MM.1S (cell line): ENCODE results near the gene STARD9.

ENCODE experiments used
- DNase-seq: peaks from one replicate; pipeline ENCODE4 v3.0.0-alpha.2; 2015
- H2AFZ ChIP-seq: fragments of 300-600 bp; sonication (generic); 2 replicates; pipeline ENCODE4 v1.6.0; 2016; ENCODE audit warnings: antibody characterized with exemption, low read length
- H3F3A ChIP-seq: fragments of 300-600 bp; sonication (generic); 2 replicates; pipeline ENCODE4 v1.6.1; 2016; ENCODE audit warnings: mild to moderate bottlenecking, antibody characterized with exemption, low read length, moderate library complexity, mixed read lengths; ENCODE audit not compliant: insufficient read depth
- H3K27ac ChIP-seq: fragments of 300-600 bp; sonication (generic); 2 replicates; pipeline ENCODE4 v1.5.1; 2016; ENCODE audit warnings: mild to moderate bottlenecking, low read length
- H3K27me3 ChIP-seq: fragments of 300-600 bp; sonication (generic); replicated peaks from 2 replicates; pipeline ENCODE4 v1.6.0; 2016; ENCODE audit warnings: low read length; ENCODE audit not compliant: insufficient read depth
- H3K36me3 ChIP-seq: fragments of 300-600 bp; sonication (generic); replicated peaks from 2 replicates; pipeline ENCODE4 v1.6.1; 2016; ENCODE audit warnings: mild to moderate bottlenecking, low read length, mixed read lengths; ENCODE audit not compliant: insufficient read depth
- H3K4me1 ChIP-seq: fragments of 300-600 bp; sonication (generic); 2 replicates; pipeline ENCODE4 v1.6.1; 2016; ENCODE audit warnings: low read length, mixed read lengths
- H3K4me2 ChIP-seq: fragments of 300-600 bp; sonication (generic); 2 replicates; pipeline ENCODE4 v1.6.0; 2016; ENCODE audit warnings: low read depth, low read length
- H3K4me3 ChIP-seq: fragments of 300-600 bp; sonication (generic); 2 replicates; pipeline ENCODE4 v1.5.1; 2016; ENCODE audit warnings: low read length, mixed read lengths
- H3K79me2 ChIP-seq: fragments of 300-600 bp; sonication (generic); 2 replicates; pipeline ENCODE4 v1.6.1; 2016; ENCODE audit warnings: mixed run types, low read length, mixed read lengths
- H3K9ac ChIP-seq: fragments of 300-600 bp; sonication (generic); 2 replicates; pipeline ENCODE4 v1.6.1; 2016; ENCODE audit warnings: low read length, mixed read lengths
- H3K9me2 ChIP-seq: fragments of 300-600 bp; sonication (generic); replicated peaks from 2 replicates; pipeline ENCODE4 v1.6.1; 2016; ENCODE audit warnings: mild to moderate bottlenecking, low read length, mixed read lengths; ENCODE audit not compliant: insufficient read depth
- H3K9me3 ChIP-seq: fragments of 300-600 bp; sonication (generic); replicated peaks from 2 replicates; pipeline ENCODE4 v1.6.1; 2016; ENCODE audit warnings: mild to moderate bottlenecking, low read length, mixed read lengths; ENCODE audit not compliant: insufficient read depth
- H4K20me1 ChIP-seq: fragments of 300-600 bp; sonication (generic); 2 replicates; pipeline ENCODE4 v1.6.1; 2016; ENCODE audit warnings: mild to moderate bottlenecking, low read length, moderate library complexity, mixed read lengths; ENCODE audit not compliant: insufficient read depth
- CTCF ChIP-seq: fragments of 300-600 bp; sonication (generic); IDR thresholded peaks from 2 replicates; pipeline ENCODE4 v1.5.1; 2016; ENCODE audit warnings: antibody characterized with exemption, low read length, mixed read lengths
- EZH2 ChIP-seq: fragments of 300-600 bp; sonication (generic); optimal IDR thresholded peaks from 2 replicates; pipeline ENCODE3; 2017; ENCODE audit warnings: low read depth, mild to moderate bottlenecking, antibody characterized with exemption, low read length, mixed read lengths
- EZH2phosphoT487 ChIP-seq: fragments of 300-600 bp; sonication (generic); IDR thresholded peaks from 2 replicates; pipeline ENCODE4 v1.6.1; 2018; ENCODE audit warnings: antibody characterized with exemption, low read length

Gene STARD9

GRCh38 chr15:42608752-42609488 lies 33.5 kb downstream of the STARD9 start:
- no peaks in the 10 kb centered on the region for H3K9me3 ChIP-seq
- peaks cover 46% of the 10 kb centered on the region for H3K4me1 ChIP-seq
- no peak for DNase-seq
- no peak overlapping the region for H3K4me3 ChIP-seq
- no peaks in the 10 kb centered on the region for H4K20me1 ChIP-seq
- peak overlapping the region; percentile 95 for H3K27ac ChIP-seq
- no peak overlapping the region for H2AFZ ChIP-seq
- no peaks in the 10 kb centered on the region for H3K27me3 ChIP-seq
- no peak for TF ChIP-seq EZH2phosphoT487
- no peak for TF ChIP-seq EZH2
- no peak for TF ChIP-seq CTCF
- peaks cover 40% of the 10 kb centered on the region for H3F3A ChIP-seq
- H3K9me2 ChIP-seq = no peaks in the 10 kb centered on the region
- H3K9ac ChIP-seq = peak overlapping the region; percentile 49; the same call in 1 of the 2 replicates
- H3K36me3 ChIP-seq = no peaks in the 10 kb centered on the region
- H3K4me2 ChIP-seq = peak overlapping the region; percentile 57
- peaks cover 57% of the 10 kb centered on the region for H3K79me2 ChIP-seq

- Histone ChIP-seq H3K79me2 (peaks cover 46% of the 10 kb centered on the region), H3K9me2 (no peaks in the 10 kb centered on the region), H3K27ac (no peak overlapping the region), H3K36me3 (no peaks in the 10 kb centered on the region), H3K4me3 (no peak overlapping the region), H3K9ac (no peak overlapping the region), H3K27me3 (no peaks in the 10 kb centered on the region), H3F3A (peaks cover 18% of the 10 kb centered on the region), H2AFZ (no peak overlapping the region), H4K20me1 (no peaks in the 10 kb centered on the region), H3K4me1 (peaks cover 22% of the 10 kb centered on the region), H3K4me2 (no peak overlapping the region), H3K9me3 (no peaks in the 10 kb centered on the region)
- DNase-seq = no peak
- TF ChIP-seq EZH2phosphoT487 (no peak), EZH2 (no peak), CTCF (no peak)
Measured at GRCh38 chr15:42611532-42611931, 36.1 kb downstream of the STARD9 start.

GRCh38 chr15:42612367-42612912 lies 37.0 kb downstream of the STARD9 start:
- Histone ChIP-seq H3K4me3 (no peak overlapping the region), H3K9me2 (no peaks in the 10 kb centered on the region), H4K20me1 (no peaks in the 10 kb centered on the region), H3K9me3 (no peaks in the 10 kb centered on the region), H2AFZ (no peak overlapping the region), H3K9ac (no peak overlapping the region), H3K4me1 (peaks cover 15% of the 10 kb centered on the region), H3K36me3 (no peaks in the 10 kb centered on the region), H3K79me2 (peaks cover 41% of the 10 kb centered on the region), H3K27me3 (no peaks in the 10 kb centered on the region), H3K27ac (no peak overlapping the region), H3K4me2 (no peak overlapping the region), H3F3A (peaks cover 16% of the 10 kb centered on the region)
- no peak for TF ChIP-seq EZH2phosphoT487
- no peak for TF ChIP-seq EZH2
- no peak for TF ChIP-seq CTCF
- no peak for DNase-seq
